ENCODE results near the gene GPLD1.

GRCh38 chr6:24524329-24524728 lies 35.0 kb upstream of the GPLD1 start:
- TF ChIP-seq CTCF (IDR thresholded peaks at IDR 0.05; ENCODE audit: low read depth, low read length, poor library complexity, severe bottlenecking) (no peak), EZH2phosphoT487 (IDR thresholded peaks at IDR 0.05; ENCODE audit: borderline replicate concordance, low read length) (no peak)
